Mucosa of descending colon (tissue), 3 donors: Measurements from ENCODE around the gene TMOD1. TPM values are rescaled to one million over a fixed set of nuclear protein-coding genes. Genes with fewer than 3 reads are reported as not detected.

Experiments used
- ATAC-seq: fragments of 200-7000 bp; cut with Tn5 transposase; one replicate; pipeline ENCODE4 v1.9.1; 2020; ENCODE audit warnings: mild to moderate bottlenecking, moderate library complexity
- DNase-seq, 3 donors: peaks; one replicate each; pipeline ENCODE4 v3.0.0-alpha.2; 2020
- H3K36me3 ChIP-seq: fragments of 200-600 bp; one replicate; pipeline ENCODE4 v1.8.0; 2021; ENCODE audit warnings: low read depth, mild to moderate bottlenecking
- H3K4me1 ChIP-seq: fragments of 200-600 bp; one replicate; pipeline ENCODE4 v1.8.0; 2021; ENCODE audit warnings: low read depth, mild to moderate bottlenecking
- H3K4me3 ChIP-seq: fragments of 200-600 bp; one replicate; pipeline ENCODE4 v1.8.0; 2021; ENCODE audit warnings: mild to moderate bottlenecking
- H3K9me3 ChIP-seq: fragments of 200-600 bp; one replicate; pipeline ENCODE4 v1.8.0; 2021; ENCODE audit warnings: mild to moderate bottlenecking
- CTCF ChIP-seq: fragments of 200-600 bp; IDR thresholded peaks from one replicate; pipeline ENCODE4 v1.8.0; 2022; ENCODE audit warnings: antibody characterized with exemption, mild to moderate bottlenecking
- intact Hi-C, 2 donors: fragments of 100-400 bp; cut with DNase I in 1 of 2; cut with micrococcal nuclease in 1 of 2; formaldehyde crosslinking; loops; one replicate each; pipeline versions ENCODE4 v1.11.0 to v1.11.1; 2022; cut with DNase I, micrococcal nuclease
- total RNA-seq, 3 donors: library from RNA; stranded (reverse); fragmentation: NEBNext Ultra II Directional in 2 of 3; extraction: Animal tissue kit (Norgen Biotek cat#: 25700) in 2 of 3; gene quantifications; one replicate each; pipeline versions ENCODE4 v1.2.1 to v1.2.4, GENCODE V29; 2021 to 2023
- donor health status: DM: no; HTN: no; CAD: no; lungs with moderate emphysema.
- donor health status: DM: no; HTN: no; CAD: no.
- donor health status: DM: no; HTN: yes; CAD: no.

The TMOD1 gene
- total RNA-seq, 3 donors from 2014 or later: 2.6 to 36.0 (median 3.9) TPM

GRCh38 chr9:97565262-97565661, 63.8 kb downstream of the TMOD1 start:
- DNase-seq: no peak
- no peaks in the 10 kb centered on the region for H3K36me3 ChIP-seq
- no peak for TF ChIP-seq CTCF
- H3K9me3 ChIP-seq: no peaks in the 10 kb centered on the region
- intact Hi-C loops: no loop called here
- H3K4me1 ChIP-seq: no peaks in the 10 kb centered on the region
- no peak overlapping the region for H3K4me3 ChIP-seq
- ATAC-seq: no peak

- no peak for TF ChIP-seq CTCF
- no peaks in the 10 kb centered on the region for H3K9me3 ChIP-seq
- no peaks in the 10 kb centered on the region for H3K4me1 ChIP-seq
- H3K4me3 ChIP-seq: no peak overlapping the region
- DNase-seq (no peak), ATAC-seq (no peak)
- intact Hi-C loops: no loop called here
- H3K36me3 ChIP-seq: no peaks in the 10 kb centered on the region
These were observed 65.9 kb downstream of the TMOD1 start for GRCh38 chr9:97567182-97567893.

- TF ChIP-seq CTCF: no peak
- Histone ChIP-seq H3K4me1 (no peaks in the 10 kb centered on the region), H3K36me3 (no peaks in the 10 kb centered on the region), H3K4me3 (no peak overlapping the region), H3K9me3 (no peaks in the 10 kb centered on the region)
- DNase-seq (no peak), ATAC-seq (no peak)
- intact Hi-C loops: no loop called here
These were observed 66.4 kb downstream of the TMOD1 start for GRCh38 chr9:97567894-97568202.

- Histone ChIP-seq H3K4me1 (no peaks in the 10 kb centered on the region), H3K9me3 (no peaks in the 10 kb centered on the region), H3K4me3 (no peak overlapping the region), H3K36me3 (no peaks in the 10 kb centered on the region)
- no peak for TF ChIP-seq CTCF
- intact Hi-C loops: no loop called here
- DNase-seq (no peak), ATAC-seq (no peak)
These were observed 67.2 kb downstream of the TMOD1 start for GRCh38 chr9:97568461-97569275.

- ATAC-seq: no peak
- no peak overlapping the region for H3K4me3 ChIP-seq
- H3K9me3 ChIP-seq: no peaks in the 10 kb centered on the region
- no peak for TF ChIP-seq CTCF
- H3K36me3 ChIP-seq: no peaks in the 10 kb centered on the region
- intact Hi-C loops: no loop called here
- no peaks in the 10 kb centered on the region for H3K4me1 ChIP-seq
- DNase-seq: no peak
These were observed 69.4 kb downstream of the TMOD1 start for GRCh38 chr9:97570899-97571298.
